Mucosa of rectum (tissue), 2 donors: Measurements from ENCODE around the gene SORCS2.

Experiments used
- H3K27ac ChIP-seq, 2 donors: one replicate each; pipeline ENCODE4 v1.7.0; 2013; ENCODE audit warnings: inconsistent platforms in 2 of 2, low read depth in 2 of 2, low read length in 2 of 2
- H3K27me3 ChIP-seq, 2 donors: one replicate each; pipeline ENCODE4 v1.7.0; 2013; ENCODE audit warnings: low read length in 2 of 2; ENCODE audit not compliant: control insufficient read depth in 2 of 2, insufficient read depth in 2 of 2
- H3K36me3 ChIP-seq, 2 donors: one replicate each; pipeline ENCODE4 v1.7.0; 2013; ENCODE audit warnings: low read length in 2 of 2; ENCODE audit not compliant: control insufficient read depth in 2 of 2, insufficient read depth in 2 of 2
- H3K4me1 ChIP-seq, 2 donors: one replicate each; pipeline ENCODE4 v1.7.0; 2013; ENCODE audit warnings: low read length in 2 of 2, mild to moderate bottlenecking in 1 of 2; ENCODE audit not compliant: control insufficient read depth in 2 of 2, insufficient read depth in 2 of 2
- H3K4me3 ChIP-seq, 2 donors: one replicate each; pipeline ENCODE4 v1.7.0; 2013; ENCODE audit warnings: low read length in 2 of 2
- H3K9ac ChIP-seq, 2 donors: one replicate each; pipeline ENCODE4 v1.7.0; 2013; ENCODE audit warnings: low read length in 2 of 2, low read depth in 1 of 2, mild to moderate bottlenecking in 1 of 2
- H3K9me3 ChIP-seq, 2 donors: one replicate each; pipeline ENCODE4 v1.7.0; 2013; ENCODE audit warnings: low read length in 2 of 2; ENCODE audit not compliant: control insufficient read depth in 2 of 2
- donor health status: healthy.
- donor health status: Normal muscosa, but diverticular disease.

SORCS2 gene

DNA sequence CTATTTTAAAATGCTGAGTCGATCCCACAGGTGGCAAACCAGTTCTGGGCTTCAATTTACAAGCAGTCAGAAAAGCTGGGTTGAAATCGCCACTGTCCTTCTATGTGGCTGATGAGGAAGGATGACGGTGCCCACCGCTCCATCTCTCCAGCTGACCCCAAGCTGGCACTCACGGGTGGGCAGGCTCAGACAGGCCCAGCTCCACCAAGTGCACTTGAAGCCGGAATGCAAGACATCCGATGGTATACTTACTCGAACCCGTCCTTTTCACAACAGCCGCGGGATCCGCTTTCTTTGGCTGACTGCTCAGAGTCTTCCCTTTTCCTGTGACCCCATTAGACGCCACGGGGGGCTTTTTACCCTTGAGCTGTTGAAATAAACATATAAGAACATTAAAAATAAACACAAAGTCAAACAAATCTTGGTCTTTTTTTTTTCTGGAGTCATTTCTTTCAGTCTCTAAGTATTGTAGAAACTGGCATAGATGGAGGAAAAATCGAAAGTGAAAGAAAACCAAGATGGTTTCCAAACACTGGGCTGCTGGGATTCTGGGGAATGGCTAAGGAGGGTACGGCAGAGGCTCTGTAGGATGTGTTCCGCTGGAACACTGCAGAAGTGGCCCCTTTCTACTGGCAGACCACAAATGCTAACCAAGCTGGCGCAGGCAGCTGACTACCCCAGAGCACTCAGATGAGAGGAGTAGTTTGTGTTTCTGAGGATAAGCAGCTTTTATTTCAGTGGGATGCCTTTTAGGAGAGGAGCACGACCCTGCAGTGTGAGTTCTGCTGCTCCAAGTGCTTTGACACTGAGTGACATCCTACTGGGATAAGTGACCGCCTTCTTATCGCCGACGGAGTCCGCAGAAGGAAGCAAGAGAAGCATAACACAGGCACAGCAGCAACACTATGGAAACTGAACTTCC is 586.4 kb downstream of the SORCS2 start:
- H3K9me3 ChIP-seq: no peaks in the 10 kb centered on the region
- H3K9ac ChIP-seq: peak overlapping the region in 1 of 2 donors; percentile 10
- peaks cover 13 to 43% of the 10 kb centered on the region in 2 donors for H3K4me1 ChIP-seq
- H3K27me3 ChIP-seq: no peaks in the 10 kb centered on the region
- H3K27ac ChIP-seq: peak overlapping the region; percentile 45 to 58
- H3K36me3 ChIP-seq: peaks cover 25 to 34% of the 10 kb centered on the region in 2 donors
- peak overlapping the region; percentile 26 to 44 for H3K4me3 ChIP-seq

DNA sequence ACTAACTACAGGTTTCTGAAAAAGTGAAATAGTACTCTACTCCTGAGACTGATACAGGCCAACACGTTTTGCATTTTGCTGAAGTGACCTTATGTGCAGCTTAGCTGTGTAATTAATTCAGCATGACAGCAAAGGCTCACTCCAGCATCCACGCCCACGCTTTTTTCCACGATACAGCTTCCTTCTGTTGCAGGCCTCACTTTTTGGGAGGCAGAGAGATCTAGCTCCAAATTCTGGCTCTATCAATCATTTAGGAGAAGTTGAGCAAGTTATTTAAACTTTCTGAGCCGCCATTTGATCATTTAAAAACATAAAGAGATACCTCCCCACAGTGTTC is 587.1 kb downstream of the SORCS2 start:
- no peaks in the 10 kb centered on the region for H3K9me3 ChIP-seq
- no peaks in the 10 kb centered on the region for H3K27me3 ChIP-seq
- H3K4me1 ChIP-seq: peaks cover 7 to 41% of the 10 kb centered on the region in 2 donors
- peak overlapping the region in 1 of 2 donors; percentile 44 for H3K4me3 ChIP-seq
- H3K36me3 ChIP-seq: peaks cover 24 to 32% of the 10 kb centered on the region in 2 donors
- H3K27ac ChIP-seq: peak overlapping the region; percentile 45 to 58
- H3K9ac ChIP-seq: no peak overlapping the region

DNA sequence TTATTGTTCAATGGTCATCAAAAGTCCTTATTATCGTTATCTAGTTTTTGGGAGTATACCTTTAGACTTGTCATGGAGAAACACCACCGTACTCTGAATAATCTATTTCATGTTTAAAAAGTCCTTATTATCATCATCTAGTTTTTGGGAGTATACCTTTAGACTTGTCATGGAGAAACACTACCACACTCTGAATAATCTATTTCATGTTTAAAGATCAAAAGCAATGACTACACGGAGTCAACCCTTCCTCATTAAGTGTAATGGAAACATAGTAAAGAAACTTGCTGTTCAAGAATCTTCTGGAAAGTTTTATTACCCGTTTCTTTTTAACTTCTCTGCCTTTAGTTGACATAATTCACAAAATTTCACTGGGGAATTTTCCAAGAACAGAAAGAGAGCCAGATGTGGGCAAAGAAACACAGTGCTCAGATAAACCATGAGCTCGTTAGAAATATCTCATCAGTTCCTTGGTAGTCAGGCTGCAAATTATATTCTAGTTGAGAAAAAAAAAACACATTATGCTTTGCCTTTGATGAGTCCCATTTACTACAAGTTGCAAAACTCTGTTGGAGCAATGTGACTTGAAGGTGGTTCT is 588.5 kb downstream of the SORCS2 start:
- H3K27ac ChIP-seq: no peak overlapping the region

DNA sequence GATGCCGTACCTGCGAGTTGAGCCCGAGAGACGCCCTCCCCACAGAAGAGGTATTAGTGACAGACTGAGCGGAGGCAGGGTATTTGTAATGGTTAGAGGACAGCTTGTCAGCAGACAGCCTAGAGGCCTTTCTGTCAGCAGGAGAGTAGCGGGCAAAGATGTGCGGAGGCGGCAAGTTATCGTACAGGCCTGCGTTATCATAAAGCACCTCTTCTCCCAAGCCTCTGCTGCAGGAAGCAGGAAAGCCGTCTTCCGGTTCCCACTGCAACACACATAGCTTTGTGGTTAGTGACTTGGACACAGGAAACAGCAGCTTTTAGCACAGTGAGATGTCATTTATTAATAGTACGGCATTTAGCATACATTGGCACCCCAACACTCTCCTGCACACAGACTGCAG is 589.0 kb downstream of the SORCS2 start:
- H3K9ac ChIP-seq: no peak overlapping the region
- no peak overlapping the region for H3K27ac ChIP-seq
- H3K9me3 ChIP-seq: no peaks in the 10 kb centered on the region
- H3K4me1 ChIP-seq: peaks cover 7 to 22% of the 10 kb centered on the region in 2 donors
- no peak overlapping the region for H3K4me3 ChIP-seq
- H3K36me3 ChIP-seq: peaks cover 32 to 44% of the 10 kb centered on the region in 2 donors
- H3K27me3 ChIP-seq: no peaks in the 10 kb centered on the region

More for the DNA sequence above, 588.5 kb downstream of the SORCS2 start:
- Histone ChIP-seq H3K36me3 (peaks cover 28 to 42% of the 10 kb centered on the region in 2 donors), H3K4me1 (peaks cover 7 to 27% of the 10 kb centered on the region in 2 donors), H3K4me3 (no peak overlapping the region), H3K9ac (no peak overlapping the region), H3K9me3 (no peaks in the 10 kb centered on the region), H3K27me3 (no peaks in the 10 kb centered on the region)

DNA sequence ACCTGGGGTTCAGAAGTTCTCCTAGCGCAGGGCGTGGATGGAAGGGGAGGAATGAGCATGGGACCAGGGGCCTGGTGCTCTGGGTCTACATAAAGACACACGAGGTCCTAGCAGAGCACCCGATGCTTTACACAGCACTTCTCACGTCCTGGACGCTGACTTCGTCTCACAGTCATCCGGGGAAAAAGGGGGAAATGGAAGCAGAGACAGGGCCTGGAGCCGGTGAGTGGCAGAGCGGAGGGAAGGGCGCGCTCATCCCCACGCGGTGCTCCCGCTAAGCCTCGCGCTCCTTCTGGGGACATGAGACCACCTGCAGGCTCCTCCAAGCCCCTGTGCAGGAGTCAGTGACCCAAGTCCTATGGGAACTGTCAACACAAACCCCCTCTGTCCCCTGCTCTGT is 589.7 kb downstream of the SORCS2 start:
- no peaks in the 10 kb centered on the region for H3K9me3 ChIP-seq
- H3K36me3 ChIP-seq: peaks cover 32 to 44% of the 10 kb centered on the region in 2 donors
- H3K27me3 ChIP-seq: no peaks in the 10 kb centered on the region
- H3K4me3 ChIP-seq: no peak overlapping the region
- no peak overlapping the region for H3K27ac ChIP-seq
- peaks cover 7 to 20% of the 10 kb centered on the region in 2 donors for H3K4me1 ChIP-seq
- no peak overlapping the region for H3K9ac ChIP-seq

DNA sequence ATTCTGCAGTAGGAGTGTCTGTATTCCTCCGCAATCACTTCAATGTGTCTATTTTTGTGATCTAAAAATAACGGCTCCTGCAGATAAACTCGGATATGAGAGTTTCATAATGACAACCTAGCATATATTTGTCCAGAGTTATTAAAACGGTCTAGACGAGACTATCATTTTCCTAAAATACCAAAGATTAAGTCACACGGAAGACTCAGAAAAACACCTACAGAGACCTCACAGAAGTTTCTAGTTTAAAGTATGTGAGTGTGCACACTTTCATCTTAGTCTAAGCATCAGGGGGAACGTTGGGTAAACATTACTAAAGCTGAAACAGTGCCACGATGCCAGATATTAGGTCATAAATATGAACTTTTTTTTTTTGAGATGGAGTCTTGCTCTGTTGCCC is 590.4 kb downstream of the SORCS2 start:
- Histone ChIP-seq H3K27ac (no peak overlapping the region), H3K36me3 (peaks cover 29 to 41% of the 10 kb centered on the region in 2 donors), H3K9me3 (no peaks in the 10 kb centered on the region), H3K4me3 (no peak overlapping the region), H3K9ac (no peak overlapping the region), H3K4me1 (peaks cover 4 to 14% of the 10 kb centered on the region in 2 donors), H3K27me3 (no peaks in the 10 kb centered on the region)

DNA sequence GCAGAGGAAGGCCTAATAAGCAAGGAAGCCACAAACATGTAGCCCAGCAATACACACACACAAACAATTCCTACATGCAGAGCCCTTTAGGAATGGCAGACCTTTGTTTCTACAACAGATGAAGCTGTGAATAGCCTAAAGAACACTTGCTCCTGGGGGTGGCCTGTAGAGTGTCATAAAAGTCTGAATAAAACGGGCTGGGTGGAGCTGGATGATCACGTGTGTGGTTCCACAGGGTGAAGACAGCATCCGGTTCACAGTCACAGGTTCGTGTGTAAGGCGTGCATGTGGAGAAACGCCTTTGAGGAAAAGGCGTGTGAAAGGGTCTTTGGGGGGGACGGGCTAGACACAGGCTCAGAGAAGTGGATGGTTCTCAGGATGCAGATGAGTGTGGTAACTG is 591.2 kb downstream of the SORCS2 start:
- H3K36me3 ChIP-seq: peaks cover 22 to 33% of the 10 kb centered on the region in 2 donors
- H3K27ac ChIP-seq: peak overlapping the region; percentile 50 to 56
- no peaks in the 10 kb centered on the region for H3K9me3 ChIP-seq
- H3K27me3 ChIP-seq: no peaks in the 10 kb centered on the region
- H3K4me1 ChIP-seq: peaks cover 0 to 14% of the 10 kb centered on the region in 2 donors
- no peak overlapping the region for H3K4me3 ChIP-seq
- H3K9ac ChIP-seq: peak overlapping the region in 1 of 2 donors; percentile 18

DNA sequence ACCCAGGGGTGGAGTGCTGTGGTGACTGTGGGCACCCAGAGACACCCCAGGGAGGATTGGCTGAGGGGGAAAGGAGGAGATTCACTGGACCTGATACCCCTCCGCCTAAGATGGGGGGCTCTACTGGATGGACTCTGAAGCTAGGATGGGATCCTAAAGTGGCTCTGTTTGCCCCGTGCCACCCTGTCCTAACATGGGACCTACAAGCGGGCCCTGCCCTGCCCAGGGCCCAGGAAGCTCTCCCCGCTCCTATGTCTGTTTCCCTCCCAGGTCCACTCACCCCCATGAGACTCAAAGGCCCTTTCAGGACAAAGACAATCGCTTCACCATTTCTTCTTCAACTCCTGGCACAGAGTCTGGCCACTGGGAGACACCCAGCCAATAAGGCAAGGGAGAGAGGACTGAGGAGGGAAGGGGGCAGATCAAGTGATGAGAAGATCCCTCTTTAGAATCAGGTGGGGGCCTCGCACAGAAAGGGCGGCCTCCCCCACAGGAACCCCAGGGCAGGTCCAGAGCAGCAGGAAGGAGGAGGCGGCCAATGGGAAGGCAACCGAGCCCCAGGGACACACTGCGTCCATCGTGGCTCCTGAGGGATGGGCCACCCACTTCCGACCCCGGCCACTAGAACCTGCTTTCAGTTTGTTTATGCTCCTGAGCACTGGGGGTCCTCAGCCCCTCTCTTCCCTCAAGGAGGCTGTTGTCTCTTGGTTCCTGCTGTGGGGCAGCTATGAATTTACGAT is 592.0 kb downstream of the SORCS2 start:
- Histone ChIP-seq H3K9ac (peak overlapping the region in 1 of 2 donors; percentile 18), H3K27ac (peak overlapping the region in 1 of 2 donors; percentile 50), H3K4me1 (peaks cover 0 to 13% of the 10 kb centered on the region in 2 donors), H3K27me3 (no peaks in the 10 kb centered on the region), H3K36me3 (peaks cover 21 to 32% of the 10 kb centered on the region in 2 donors), H3K4me3 (no peak overlapping the region), H3K9me3 (no peaks in the 10 kb centered on the region)

DNA sequence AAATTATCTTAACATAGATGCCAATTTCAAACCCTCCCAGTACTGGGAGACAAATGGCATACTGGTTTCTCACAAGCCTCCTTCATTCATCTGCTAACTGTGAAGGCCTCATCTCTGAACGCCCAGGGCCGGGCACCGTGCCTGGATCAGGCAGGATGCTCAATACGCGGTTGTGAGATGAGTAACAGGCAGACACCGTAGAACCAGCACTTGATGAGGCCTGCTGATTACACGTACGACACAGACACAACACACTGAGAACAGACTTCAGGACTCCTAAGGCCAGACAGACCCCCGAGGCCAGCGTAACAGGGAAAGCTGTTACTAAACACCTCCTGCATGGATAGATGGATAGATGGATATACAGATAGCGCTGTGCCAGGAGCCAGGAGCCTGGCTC is 592.7 kb downstream of the SORCS2 start:
- H3K4me3 ChIP-seq: no peak overlapping the region
- no peak overlapping the region for H3K27ac ChIP-seq
- H3K4me1 ChIP-seq: peaks cover 0 to 12% of the 10 kb centered on the region in 2 donors

More for the DNA sequence above, 592.7 kb downstream of the SORCS2 start:
- no peaks in the 10 kb centered on the region for H3K27me3 ChIP-seq
- H3K9ac ChIP-seq: no peak overlapping the region
- H3K9me3 ChIP-seq: no peaks in the 10 kb centered on the region
- H3K36me3 ChIP-seq: peaks cover 17 to 32% of the 10 kb centered on the region in 2 donors
